Transverse colon (tissue), 4 donors: ENCODE data around the gene WNT6. TPM values are rescaled to one million over a fixed set of nuclear protein-coding genes. Genes with fewer than 3 reads are reported as not detected.
A peak's percentile ranks its signal among the peaks of the same experiment; 100 is the strongest.

Source experiments
- DNase-seq: peaks from one replicate; pipeline ENCODE4 v3.0.0-alpha.2; 2019
- H3K27ac ChIP-seq, 4 donors: fragments of 200-600 bp; sonication (generic); 2 replicates each; pipeline ENCODE4 v1.5.1; 2016 to 2018; ENCODE audit warnings: inconsistent platforms in 4 of 4
- H3K27me3 ChIP-seq: fragments of 200-600 bp; sonication (generic); 2 replicates; pipeline ENCODE4 v1.5.1; 2017; ENCODE audit warnings: inconsistent platforms
- H3K36me3 ChIP-seq, 4 donors: fragments of 200-600 bp; sonication (generic); 2 replicates each; pipeline ENCODE4 v1.5.1; 2017 to 2019; ENCODE audit warnings: inconsistent platforms in 4 of 4
- H3K4me1 ChIP-seq, 4 donors: fragments of 200-600 bp; sonication (generic); 2 replicates each; pipeline ENCODE4 v1.5.1; 2017 to 2020; ENCODE audit warnings: inconsistent platforms in 4 of 4
- H3K4me3 ChIP-seq, 4 donors: fragments of 200-600 bp; sonication (generic); 1 replicate in 1 of 4; 2 replicates in 3 of 4; pipeline versions ENCODE4 v1.5.1 to v1.6.1; 2017 to 2019; ENCODE audit warnings: inconsistent platforms in 4 of 4
- H3K9me3 ChIP-seq, 2 donors: fragments of 200-600 bp; sonication (generic); 2 replicates each; pipeline ENCODE4 v1.5.1; 2017 to 2019; ENCODE audit warnings: inconsistent platforms in 2 of 2
- EP300 ChIP-seq: sonication (generic); formaldehyde crosslinking; IDR thresholded peaks from one replicate; pipeline ENCODE4 v1.6.1; 2017; ENCODE audit warnings: antibody characterized with exemption, low read depth
- POLR2A ChIP-seq: fragments of 450-650 bp; IDR thresholded peaks from one replicate; pipeline ENCODE4 v1.6.1; 2016; ENCODE audit warnings: antibody characterized with exemption, mild to moderate bottlenecking, moderate library complexity
- POLR2AphosphoS5 ChIP-seq, 3 donors: sonication (generic); formaldehyde crosslinking; IDR thresholded peaks; one replicate each; pipeline ENCODE4 v1.6.1; 2016; ENCODE audit warnings: antibody characterized with exemption in 3 of 3
- WGBS, 2 donors: methylation state at CpG; one replicate each; pipeline ENCODE4 v1.1.5; 2018; ENCODE audit warnings: low coverage in 1 of 2; 5-methylcytosine and 5-hydroxymethylcytosine counted together
- in situ Hi-C, 4 donors: fragments of 200-750 bp; cut with MboI; loops; one replicate each; pipeline versions ENCODE4 v1.15.0 to v1.15.1; 2017; ENCODE audit warnings: low sequenced_read_pairs in 3 of 4, low pct_ligation_motif_present in 1 of 4, low pct_unique_long_range_greater_than_20kb in 1 of 4
- intact Hi-C: fragments of 100-400 bp; cut with DNase I; formaldehyde crosslinking; loops from one replicate; pipeline ENCODE4 v1.15.1; 2023; ENCODE audit warnings: low total_unique reads
- total RNA-seq, 4 donors: library from RNA; depleted of rRNA; stranded (reverse); fragments of >200 nt; gene quantifications; one replicate each; pipeline ENCODE4 v1.1.0, GENCODE V29; 2016
- TF ChIP-seq, protein P1 (sequence below), 5 experiments: fragments of 200-600 bp in 3 of 5; fragments of 450-650 bp in 2 of 5; sonication (generic) in 3 of 5; IDR thresholded peaks; 1 replicate in 2 of 5; 2 replicates in 3 of 5; pipeline ENCODE4 v1.5.1; 2016 to 2017; ENCODE audit warnings: antibody characterized with exemption in 5 of 5, inconsistent platforms in 3 of 5, mild to moderate bottlenecking in 2 of 5, moderate library complexity in 1 of 5

Gene WNT6
- total RNA-seq, 4 donors from 2014 or later = 0.82 to 164 (median 1.7) TPM; not detected in 1

DNA sequence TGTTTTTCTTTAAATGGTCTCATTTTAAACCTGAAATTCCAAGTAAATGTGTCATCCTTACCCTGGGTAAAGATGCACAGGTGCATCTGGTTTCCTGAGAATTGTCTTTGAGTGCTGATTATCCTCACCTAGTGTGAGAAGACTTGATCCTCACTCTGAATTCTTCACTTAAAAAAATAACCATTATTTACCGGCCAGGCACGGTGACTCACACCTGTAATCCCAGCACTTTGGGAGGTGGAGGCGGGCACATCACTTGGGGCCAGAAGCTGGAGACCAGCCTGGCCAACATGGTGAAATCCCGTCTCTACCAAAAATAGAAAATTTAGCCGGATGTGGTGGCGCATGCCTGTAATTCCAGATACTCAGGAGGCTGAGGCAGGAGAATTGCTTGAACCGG lies 9.9 kb upstream of the WNT6 start:
- Histone ChIP-seq H3K4me1 (peaks cover 0 to 3% (median 0%) of the 10 kb centered on the region in 4 donors), H3K27ac (no peak overlapping the region), H3K27me3 (peaks cover 64% of the 10 kb centered on the region), H3K9me3 (no peaks in the 10 kb centered on the region), H3K36me3 (no peaks in the 10 kb centered on the region), H3K4me3 (no peak overlapping the region)
- WGBS, 2 donors = 70% methylated on average over 7 of the region's 7 CpGs; no CpG with 5 or more reads in 1 of the 2 donors
- no peak for DNase-seq
- intact Hi-C loops (no loop called here), in situ Hi-C loops (loop anchor here in 2 of 4 donors (25.0 kb wide), 2 partner anchors 112 to 137 kb away; partner anchors contain the start of gene TTLL4 (in 1 of the 2))
- TF ChIP-seq POLR2A (no peak), POLR2AphosphoS5 (IDR thresholded peaks at IDR 0.05) (no peak), EP300 (no peak)
- TF ChIP-seq, protein P1, sequence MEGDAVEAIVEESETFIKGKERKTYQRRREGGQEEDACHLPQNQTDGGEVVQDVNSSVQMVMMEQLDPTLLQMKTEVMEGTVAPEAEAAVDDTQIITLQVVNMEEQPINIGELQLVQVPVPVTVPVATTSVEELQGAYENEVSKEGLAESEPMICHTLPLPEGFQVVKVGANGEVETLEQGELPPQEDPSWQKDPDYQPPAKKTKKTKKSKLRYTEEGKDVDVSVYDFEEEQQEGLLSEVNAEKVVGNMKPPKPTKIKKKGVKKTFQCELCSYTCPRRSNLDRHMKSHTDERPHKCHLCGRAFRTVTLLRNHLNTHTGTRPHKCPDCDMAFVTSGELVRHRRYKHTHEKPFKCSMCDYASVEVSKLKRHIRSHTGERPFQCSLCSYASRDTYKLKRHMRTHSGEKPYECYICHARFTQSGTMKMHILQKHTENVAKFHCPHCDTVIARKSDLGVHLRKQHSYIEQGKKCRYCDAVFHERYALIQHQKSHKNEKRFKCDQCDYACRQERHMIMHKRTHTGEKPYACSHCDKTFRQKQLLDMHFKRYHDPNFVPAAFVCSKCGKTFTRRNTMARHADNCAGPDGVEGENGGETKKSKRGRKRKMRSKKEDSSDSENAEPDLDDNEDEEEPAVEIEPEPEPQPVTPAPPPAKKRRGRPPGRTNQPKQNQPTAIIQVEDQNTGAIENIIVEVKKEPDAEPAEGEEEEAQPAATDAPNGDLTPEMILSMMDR (IDR thresholded peaks at IDR 0.05) = no peak

DNA sequence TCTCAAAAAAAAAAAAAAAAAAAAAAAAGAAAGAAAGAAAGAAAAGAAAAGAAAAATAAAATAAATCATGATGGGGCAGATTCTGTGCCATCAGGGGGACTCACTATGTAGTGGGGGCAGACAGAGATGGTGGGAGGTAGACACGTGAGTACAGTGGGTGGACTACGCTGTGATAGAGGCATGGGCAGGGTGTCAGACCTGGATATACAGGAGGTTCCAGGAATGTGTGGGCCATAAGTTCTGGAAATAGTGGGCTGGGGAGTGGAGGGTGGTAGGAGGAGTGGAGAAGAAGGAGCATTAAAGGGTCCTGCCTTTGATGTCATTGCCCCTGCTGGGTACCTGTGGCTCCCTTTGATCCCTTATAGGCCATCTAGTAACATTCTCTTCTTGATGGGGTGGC lies 8.8 kb upstream of the WNT6 start:
- Histone ChIP-seq H3K4me3 (no peak overlapping the region), H3K36me3 (no peaks in the 10 kb centered on the region), H3K4me1 (peaks cover 0 to 3% (median 0%) of the 10 kb centered on the region in 4 donors), H3K27me3 (peaks cover 74% of the 10 kb centered on the region), H3K9me3 (no peaks in the 10 kb centered on the region), H3K27ac (no peak overlapping the region)
- 80 to 81% methylated on average over 2 of the region's 2 CpGs for WGBS, 2 donors
- in situ Hi-C loops (no loop called here), intact Hi-C loops (no loop called here)
- DNase-seq = no peak
- TF ChIP-seq POLR2AphosphoS5 (IDR thresholded peaks at IDR 0.05) (no peak), EP300 (no peak), POLR2A (no peak)
- TF ChIP-seq, protein P1 (IDR thresholded peaks at IDR 0.05) = no peak

DNA sequence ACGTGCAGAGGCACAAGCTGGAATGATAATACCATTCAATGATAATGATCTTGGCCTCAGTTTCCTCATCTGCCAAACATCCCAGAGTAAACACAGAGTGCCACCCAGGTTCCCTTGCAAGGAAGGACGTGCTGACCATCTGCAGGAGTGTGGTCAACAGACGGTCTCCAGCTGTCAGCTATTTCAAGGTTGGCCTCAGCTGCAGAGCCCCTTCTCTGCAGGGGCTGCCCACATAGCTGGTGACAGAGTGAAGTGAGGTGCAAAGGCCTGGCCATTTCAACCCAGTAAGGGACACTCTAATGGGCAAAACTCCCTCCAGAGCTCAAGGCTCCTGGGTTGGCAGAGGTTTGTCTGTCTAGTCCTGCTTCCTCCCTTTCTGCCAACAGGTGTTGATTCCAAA lies 8.3 kb upstream of the WNT6 start:
- H3K27ac ChIP-seq = no peak overlapping the region
- peaks cover 79% of the 10 kb centered on the region for H3K27me3 ChIP-seq
- no peaks in the 10 kb centered on the region for H3K36me3 ChIP-seq
- in situ Hi-C loops = no loop called here
- no peaks in the 10 kb centered on the region for H3K9me3 ChIP-seq
- H3K4me1 ChIP-seq = peaks cover 0 to 3% (median 0%) of the 10 kb centered on the region in 4 donors
- DNase-seq = no peak
- TF ChIP-seq, protein P1 (IDR thresholded peaks at IDR 0.05) = no peak
- no peak for TF ChIP-seq POLR2AphosphoS5 (IDR thresholded peaks at IDR 0.05)
- no peak for TF ChIP-seq EP300
- 58% methylated on average over 2 of the region's 3 CpGs; no CpG with 5 or more reads in 1 of the 2 donors for WGBS, 2 donors
- intact Hi-C loops = no loop called here
- H3K4me3 ChIP-seq = no peak overlapping the region

DNA sequence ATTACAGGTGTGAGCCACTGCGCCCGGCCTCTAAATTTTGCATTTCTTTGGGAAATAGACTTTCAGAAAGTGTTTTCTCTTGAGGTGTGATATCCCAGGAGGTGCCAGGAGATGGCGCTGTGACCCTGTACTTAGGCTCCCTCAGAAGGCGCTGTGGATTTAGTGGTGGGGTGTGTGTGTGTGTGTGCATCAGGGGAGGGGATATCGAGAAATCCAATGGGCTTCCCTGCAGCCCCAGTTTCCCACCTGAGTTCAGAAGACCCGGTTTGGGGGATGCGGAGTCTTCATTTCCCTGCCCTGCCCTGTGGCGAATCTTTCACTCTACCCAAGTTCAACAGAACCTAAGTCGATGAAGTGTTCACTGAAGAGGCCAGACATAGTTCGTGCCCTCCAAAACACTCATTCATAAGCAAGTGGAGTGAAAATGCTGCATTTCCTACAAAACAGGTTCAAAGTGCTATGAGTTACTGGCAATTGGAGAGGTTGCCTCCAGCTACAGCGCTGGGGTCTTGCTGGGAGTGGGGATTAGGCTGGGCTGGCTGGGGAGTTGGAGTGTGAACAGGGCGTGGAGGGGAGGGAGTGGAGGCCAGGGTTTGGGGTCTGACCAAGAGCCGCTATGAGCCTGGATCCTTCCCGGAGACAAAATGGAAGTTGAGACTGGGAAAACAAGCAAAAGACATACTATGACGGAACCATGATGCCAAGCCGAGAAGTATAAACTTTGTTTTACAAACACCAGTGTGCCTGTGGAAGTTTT lies 6.5 kb upstream of the WNT6 start:
- Histone ChIP-seq H3K4me1 (peaks cover 0 to 3% (median 0%) of the 10 kb centered on the region in 4 donors), H3K27me3 (peaks cover 96% of the 10 kb centered on the region), H3K9me3 (no peaks in the 10 kb centered on the region), H3K4me3 (no peak overlapping the region), H3K36me3 (no peaks in the 10 kb centered on the region), H3K27ac (no peak overlapping the region)
- intact Hi-C loops = no loop called here
- WGBS, 2 donors = 0 to 22% methylated on average over 2 to 16 of the region's 16 CpGs
- in situ Hi-C loops = no loop called here
- DNase-seq = peak; percentile 65
- TF ChIP-seq, protein P1 (IDR thresholded peaks at IDR 0.05) = peak; percentile 67 to 78 (median 76)
- TF ChIP-seq POLR2A (no peak), EP300 (no peak), POLR2AphosphoS5 (IDR thresholded peaks at IDR 0.05) (no peak)
